ENCODE measurements around the gene CCDC187.

CCDC187 gene

DNA sequence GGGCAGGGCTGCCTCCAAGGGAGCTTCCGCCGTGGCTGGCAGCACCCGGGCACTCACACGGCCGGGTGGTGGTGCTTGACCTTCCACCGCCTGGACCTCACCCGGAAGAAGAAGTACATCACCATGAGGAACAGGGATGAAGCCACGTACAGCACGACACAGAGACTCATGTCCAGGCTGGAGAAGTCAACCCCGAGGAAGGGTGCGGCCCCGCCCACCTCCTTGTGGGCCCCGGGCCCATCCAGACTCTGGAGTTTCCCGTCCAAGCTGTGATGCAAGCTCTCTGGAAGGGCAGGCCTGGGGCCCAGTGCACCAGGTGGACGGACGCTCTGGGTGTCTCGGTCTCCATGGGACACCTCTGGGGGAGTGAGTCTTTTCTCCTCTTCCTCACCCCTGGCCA, 95.2 kb downstream of the CCDC187 start:
- DNase-seq (ENCODE audit: low read depth in 1 of 2, low spot score in 1 of 2), result no peak

GRCh38 chr9:136207616-136208015, 96.3 kb downstream of the CCDC187 start:
- DNase-seq (ENCODE audit: low read depth in 1 of 2, low spot score in 1 of 2), result no peak

GRCh38 chr9:136206602-136207275, 97.2 kb downstream of the CCDC187 start:
- no peak for DNase-seq (ENCODE audit: low read depth in 1 of 2, low spot score in 1 of 2)

DNA sequence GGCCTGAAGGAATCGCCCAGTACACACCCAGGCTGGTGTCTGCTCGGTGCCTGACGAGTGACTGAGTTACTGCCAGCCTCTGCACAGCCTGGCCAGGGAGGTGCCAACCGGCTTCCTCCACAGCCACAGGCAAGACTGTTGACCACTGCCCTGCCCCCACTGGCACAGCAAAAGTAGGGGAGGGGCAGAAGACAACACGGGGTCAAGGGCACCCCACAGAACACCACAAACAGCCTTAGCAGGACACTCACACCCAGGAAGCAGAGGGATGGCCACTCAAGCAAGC, 98.2 kb downstream of the CCDC187 start:
- no peak for DNase-seq (ENCODE audit: low read depth in 1 of 2, low spot score in 1 of 2)

GRCh38 chr9:136204838-136205706, 98.8 kb downstream of the CCDC187 start, which contains the start of gene LHX3:
Gene LHX3, minus strand, starts transcription at chr9:136205128. Its CDS starts 116 bp downstream, at chr9:136205012.
- no peak for DNase-seq (ENCODE audit: low read depth in 1 of 2, low spot score in 1 of 2)

DNA sequence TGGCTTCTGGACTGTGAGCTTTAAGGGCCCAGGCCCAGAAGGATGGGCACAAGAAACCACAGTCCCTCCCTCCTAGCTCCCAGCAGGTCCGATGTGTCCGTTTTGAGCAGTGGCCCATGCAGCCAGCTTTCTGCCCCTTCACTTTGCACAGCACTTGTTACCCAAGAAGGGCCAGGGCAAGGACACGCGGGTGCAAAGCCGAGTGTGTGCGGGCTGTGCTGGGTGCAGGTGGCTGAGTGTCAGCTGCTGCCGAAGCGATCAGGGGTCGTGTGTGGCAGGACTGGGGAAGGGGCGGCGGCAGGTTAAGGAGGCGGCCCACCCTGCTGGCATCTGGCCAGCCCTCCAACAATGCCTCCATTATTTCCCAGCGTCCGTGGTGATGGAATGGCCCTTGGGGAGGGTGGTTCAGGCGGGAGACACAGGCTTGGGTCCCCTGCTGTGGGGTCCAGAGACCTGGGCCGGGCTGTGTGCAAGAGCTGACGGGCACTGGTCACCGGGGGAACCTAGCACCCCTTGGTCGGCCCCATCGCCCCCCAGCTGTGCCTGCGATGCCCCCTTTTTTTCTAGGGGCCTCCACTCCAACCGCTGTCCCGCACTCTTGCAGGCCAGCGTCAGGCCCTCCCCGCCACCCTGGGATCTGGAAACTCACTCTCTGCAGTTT, 99.6 kb downstream of the CCDC187 start:
- no peak for DNase-seq (ENCODE audit: low read depth in 1 of 2, low spot score in 1 of 2)

DNA sequence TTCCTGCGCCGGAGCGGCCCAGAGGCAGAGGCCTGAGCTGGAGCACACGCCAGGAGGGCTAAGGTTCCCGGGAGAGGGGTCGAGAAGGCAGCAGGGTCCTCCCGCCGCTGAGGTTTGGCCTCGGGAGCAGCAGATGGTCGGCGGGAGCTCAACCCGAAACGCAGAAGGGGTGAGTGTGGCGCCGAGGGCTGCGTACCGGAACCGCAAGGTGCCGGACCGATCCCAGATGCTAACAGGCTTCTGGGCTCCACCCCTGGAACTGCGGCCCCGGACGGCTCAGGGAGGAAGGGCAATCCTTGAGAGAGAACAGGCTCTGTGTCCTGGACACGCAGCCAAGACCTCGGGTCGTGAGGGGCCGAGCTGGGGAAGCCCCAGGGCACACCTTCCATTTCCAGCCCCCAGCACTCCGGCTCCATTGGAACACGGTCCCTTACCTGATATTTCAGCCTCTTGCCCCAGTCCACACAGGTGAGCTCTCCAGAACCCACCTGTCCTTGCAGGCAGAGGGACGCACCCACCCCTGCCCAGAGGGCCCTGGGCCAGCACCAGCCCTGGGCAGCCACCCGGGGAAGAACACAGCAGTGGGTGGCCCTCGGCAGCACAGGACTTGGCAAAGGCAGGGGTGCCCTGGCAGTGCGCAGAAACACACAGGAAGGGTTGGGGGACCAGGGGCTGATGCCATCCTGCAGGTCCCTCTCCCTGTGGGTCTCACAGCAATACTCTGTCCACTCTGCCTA, 100.3 kb downstream of the CCDC187 start:
- DNase-seq (ENCODE audit: low read depth in 1 of 2, low spot score in 1 of 2), result no peak

DNA sequence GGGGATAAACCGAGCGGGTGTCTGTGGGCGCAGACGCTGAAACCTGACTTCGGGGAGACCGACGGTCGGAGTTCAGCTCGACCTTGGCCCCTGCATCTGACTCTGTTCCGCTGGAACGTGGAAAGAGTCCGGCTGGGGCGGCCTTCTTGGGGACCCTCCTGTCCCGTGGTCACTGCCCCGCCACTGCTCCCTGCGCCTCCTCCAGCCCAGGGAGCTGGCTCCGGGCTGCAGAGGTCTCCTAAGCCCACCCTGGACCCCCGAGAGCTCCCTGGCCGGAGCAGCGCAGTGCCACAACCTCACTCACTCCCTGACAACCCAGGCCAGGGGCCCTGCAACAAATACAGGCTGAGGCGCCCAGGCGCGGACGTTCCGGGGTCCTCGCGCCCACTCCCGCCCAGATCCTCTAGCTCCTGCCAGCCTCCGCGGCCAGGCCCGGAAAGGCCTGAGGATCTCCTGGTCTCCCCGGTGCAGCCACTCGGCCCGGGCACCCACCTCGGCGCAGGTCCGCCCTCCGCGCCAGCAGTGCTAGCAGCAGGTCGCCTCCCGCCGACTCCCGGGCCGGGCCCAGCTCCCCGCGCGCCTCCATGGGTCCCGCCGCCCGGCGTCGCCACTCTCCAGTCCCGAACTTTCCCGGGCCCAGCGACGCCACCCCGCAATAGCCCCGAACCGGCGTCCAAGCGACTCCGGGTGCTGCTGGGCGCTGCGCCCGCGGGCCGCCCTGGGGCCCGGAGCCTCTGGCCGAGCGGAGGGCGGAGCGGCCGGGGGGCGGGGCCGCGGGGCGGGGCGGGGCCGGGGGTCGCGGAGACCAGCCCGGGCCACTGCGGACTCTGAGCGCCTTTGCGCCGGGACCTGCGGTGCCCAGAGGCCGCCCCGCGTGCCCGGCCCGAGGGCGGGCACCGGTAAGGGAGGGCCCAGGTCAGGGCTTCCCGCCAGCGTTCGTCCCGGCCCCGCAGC, 101.2 kb downstream of the CCDC187 start:
- no peak for DNase-seq (ENCODE audit: low read depth in 1 of 2, low spot score in 1 of 2)

- no peak for DNase-seq (ENCODE audit: low read depth in 1 of 2, low spot score in 1 of 2)
These were observed 102.1 kb downstream of the CCDC187 start for GRCh38 chr9:136201609-136202453.

GRCh38 chr9:136201174-136201573, 102.7 kb downstream of the CCDC187 start:
- no peak for DNase-seq (ENCODE audit: low read depth in 1 of 2, low spot score in 1 of 2)

- no peak for DNase-seq (ENCODE audit: low read depth in 1 of 2, low spot score in 1 of 2)
These were observed 103.5 kb downstream of the CCDC187 start for GRCh38 chr9:136200424-136200823.
